Neural cell (in vitro differentiated cells): ENCODE results near the gene CNNM1. TPM values are rescaled to one million over a fixed set of nuclear protein-coding genes. Genes with fewer than 3 reads are reported as not detected.

Experiments
- H2AFZ ChIP-seq: fragments of 200-600, 300-800 bp; sonication (generic), shearing (Covaris generic); 2 replicates; pipeline ENCODE4 v1.6.0; 2014; ENCODE audit warnings: low read depth, mild to moderate bottlenecking, antibody characterized with exemption, low read length, moderate library complexity
- H3F3A ChIP-seq: fragments of 200-600 bp; shearing (Covaris generic); 2 replicates; pipeline ENCODE4 v1.6.1; 2016; ENCODE audit warnings: mild to moderate bottlenecking, moderate library complexity, mixed read lengths, antibody characterized with exemption, low read length; ENCODE audit not compliant: insufficient read depth, poor library complexity, severe bottlenecking
- H3K27ac ChIP-seq: fragments of 200-600, 300-800 bp; sonication (generic), shearing (Covaris generic); 2 replicates; pipeline ENCODE4 v1.5.1; 2014; ENCODE audit warnings: mild to moderate bottlenecking, low read length, moderate library complexity
- H3K27me3 ChIP-seq: fragments of 300-800, 200-600 bp; sonication (generic), shearing (Covaris generic); 2 replicates; pipeline ENCODE4 v1.6.0; 2014; ENCODE audit warnings: mild to moderate bottlenecking, low read depth, low read length, moderate library complexity; ENCODE audit not compliant: insufficient read depth
- H3K36me3 ChIP-seq: fragments of 300-800, 200-600 bp; sonication (generic), shearing (Covaris generic); 2 replicates; pipeline ENCODE4 v1.5.1; 2014; ENCODE audit warnings: mild to moderate bottlenecking, antibody characterized with exemption, low read length, moderate library complexity; ENCODE audit not compliant: insufficient read depth
- H3K4me2 ChIP-seq: fragments of 300-800, 200-600 bp; sonication (generic), shearing (Covaris generic); 2 replicates; pipeline ENCODE4 v1.6.0; 2014; ENCODE audit warnings: mild to moderate bottlenecking, low read length
- H3K4me3 ChIP-seq: fragments of 300-800, 200-600 bp; sonication (generic), shearing (Covaris generic); 2 replicates; pipeline ENCODE4 v1.5.1; 2014; ENCODE audit warnings: mild to moderate bottlenecking, low read length, moderate library complexity
- H3K79me2 ChIP-seq: fragments of 200-600 bp; shearing (Covaris generic); replicated peaks from 2 replicates; pipeline ENCODE4 v1.6.0; 2014; ENCODE audit warnings: mild to moderate bottlenecking, low read length, moderate library complexity; ENCODE audit not compliant: insufficient read depth
- H3K9ac ChIP-seq: fragments of 300-800, 200-600 bp; sonication (generic), shearing (Covaris generic); 2 replicates; pipeline ENCODE4 v1.6.1; 2016; ENCODE audit warnings: mild to moderate bottlenecking, low read length, mixed read lengths
- H3K9me2 ChIP-seq: fragments of 200-600 bp; shearing (Covaris generic); 2 replicates; pipeline ENCODE4 v1.6.1; 2016; ENCODE audit warnings: mild to moderate bottlenecking, low read length, mixed read lengths; ENCODE audit not compliant: insufficient read depth
- H3K9me3 ChIP-seq: fragments of 200-600, 300-800 bp; sonication (generic), shearing (Covaris generic); 2 replicates; pipeline ENCODE4 v1.6.1; 2016; ENCODE audit warnings: mild to moderate bottlenecking, mixed run types, low read length, moderate library complexity, mixed read lengths
- H4K20me1 ChIP-seq: fragments of 200-600 bp; shearing (Covaris generic); 2 replicates; pipeline ENCODE4 v1.6.1; 2016; ENCODE audit warnings: mild to moderate bottlenecking, mixed run types; ENCODE audit not compliant: insufficient read depth
- CTCF ChIP-seq: fragments of 450-650 bp; IDR thresholded peaks from 2 replicates; pipeline ENCODE4 v1.5.1; 2014; ENCODE audit warnings: antibody characterized with exemption, mild to moderate bottlenecking, moderate library complexity; ENCODE audit not compliant: poor library complexity, severe bottlenecking
- EP300 ChIP-seq: fragments of 450-650 bp; conservative IDR thresholded peaks from 2 replicates; pipeline ENCODE4 v1.6.1; 2014; ENCODE audit warnings: antibody characterized with exemption, mild to moderate bottlenecking, moderate library complexity; ENCODE audit not compliant: poor library complexity, severe bottlenecking
- EZH2 ChIP-seq: fragments of 200-600, 300-800 bp; shearing (Covaris generic), sonication (generic); IDR thresholded peaks from 2 replicates; pipeline ENCODE4 v1.6.1; 2014; ENCODE audit warnings: antibody characterized with exemption, low read length, borderline replicate concordance, mild to moderate bottlenecking; ENCODE audit not compliant: insufficient read depth, poor library complexity, severe bottlenecking
- MXI1 ChIP-seq: fragments of 450-650 bp; conservative IDR thresholded peaks from 2 replicates; pipeline ENCODE4 v1.6.1; 2014; ENCODE audit warnings: antibody characterized with exemption, mild to moderate bottlenecking; ENCODE audit not compliant: poor library complexity, severe bottlenecking
- POLR2AphosphoS5 ChIP-seq: IDR thresholded peaks from 2 replicates; pipeline ENCODE4 v1.6.1; 2012
- RAD21 ChIP-seq: fragments of 450-650 bp; conservative IDR thresholded peaks from 2 replicates; pipeline ENCODE4 v1.6.1; 2014; ENCODE audit warnings: antibody characterized with exemption, mild to moderate bottlenecking, moderate library complexity
- REST ChIP-seq: IDR thresholded peaks from 2 replicates; pipeline ENCODE4 v1.6.1; 2012; ENCODE audit warnings: borderline replicate concordance
- SMC3 ChIP-seq: fragments of 450-650 bp; conservative IDR thresholded peaks from 2 replicates; pipeline ENCODE4 v1.6.1; 2014; ENCODE audit warnings: antibody characterized with exemption, mild to moderate bottlenecking, moderate library complexity; ENCODE audit not compliant: poor library complexity
- TAF1 ChIP-seq: IDR thresholded peaks from 2 replicates; pipeline ENCODE4 v1.6.1; 2012; ENCODE audit warnings: low read depth
- polyA plus RNA-seq: library from polyadenylated mRNA; depleted of rRNA; stranded (reverse); fragments of >200 nt; gene quantifications from 2 replicates; pipeline ENCODE4 v1.2.3, GENCODE V29; 2014

Gene CNNM1
- polyA plus RNA-seq, 1 donor from 2014 or later: 1.5 TPM

GRCh38 chr10:99343262-99343661, 14.1 kb downstream of the CNNM1 start:
- H4K20me1 ChIP-seq: no peaks in the 10 kb centered on the region
- no peaks in the 10 kb centered on the region for H3K36me3 ChIP-seq
- H3K27ac ChIP-seq: no peak overlapping the region
- H2AFZ ChIP-seq: no peak overlapping the region
- H3K9me3 ChIP-seq: peaks cover 3% of the 10 kb centered on the region
- TF ChIP-seq REST (no peak), TAF1 (no peak), POLR2AphosphoS5 (no peak), EP300 (no peak), SMC3 (no peak), MXI1 (no peak), EZH2 (no peak), CTCF (no peak), RAD21 (no peak)
- H3K27me3 ChIP-seq: no peaks in the 10 kb centered on the region
- H3K9me2 ChIP-seq: no peaks in the 10 kb centered on the region
- no peak overlapping the region for H3K9ac ChIP-seq
- no peak overlapping the region for H3K4me2 ChIP-seq
- H3K4me3 ChIP-seq: no peak overlapping the region
- no peaks in the 10 kb centered on the region for H3F3A ChIP-seq
- no peaks in the 10 kb centered on the region for H3K79me2 ChIP-seq

GRCh38 chr10:99344715-99345114, 15.6 kb downstream of the CNNM1 start:
- Histone ChIP-seq H2AFZ (no peak overlapping the region), H3K4me3 (no peak overlapping the region), H3F3A (no peaks in the 10 kb centered on the region), H3K9me2 (no peaks in the 10 kb centered on the region), H3K36me3 (no peaks in the 10 kb centered on the region), H3K27ac (no peak overlapping the region), H3K27me3 (no peaks in the 10 kb centered on the region), H3K4me2 (no peak overlapping the region), H3K79me2 (no peaks in the 10 kb centered on the region), H4K20me1 (no peaks in the 10 kb centered on the region), H3K9ac (no peak overlapping the region), H3K9me3 (peaks cover under 1% of the 10 kb centered on the region)
- TF ChIP-seq SMC3: no peak
- no peak for TF ChIP-seq TAF1
- TF ChIP-seq MXI1: no peak
- TF ChIP-seq RAD21: no peak
- no peak for TF ChIP-seq EZH2
- no peak for TF ChIP-seq REST
- TF ChIP-seq EP300: no peak
- TF ChIP-seq POLR2AphosphoS5: no peak
- no peak for TF ChIP-seq CTCF
